Left kidney (tissue), 2 donors: ENCODE results near the gene TTLL11. TPM values are rescaled to one million over a fixed set of nuclear protein-coding genes. Genes with fewer than 3 reads are reported as not detected.
A peak's percentile ranks its signal among the peaks of the same experiment; 100 is the strongest.
"Not testable (repeated sequence)": the region's sequence is repeated elsewhere in the genome, so short reads cannot be mapped to it uniquely, and the experiment has no call there.

ENCODE experiments used
- DNase-seq: peaks from one replicate; pipeline ENCODE4 v3.0.0-alpha.2; 2013
- polyA plus RNA-seq: library from polyadenylated mRNA; unstranded; fragments of 120-200 nt; gene quantifications from one replicate; pipeline ENCODE4 v1.2.1, GENCODE V29; 2013; ENCODE audit not compliant: insufficient read length

Gene TTLL11
- polyA plus RNA-seq, 1 donor: 7.7 TPM

GRCh38 chr9:121910491-121911040 lies 182.5 kb downstream of the TTLL11 start:
- DNase-seq: no peak

- no peak for DNase-seq
These were observed 184.0 kb downstream of the TTLL11 start for GRCh38 chr9:121909111-121909510.

GRCh38 chr9:121906074-121906870 lies 186.8 kb downstream of the TTLL11 start:
- DNase-seq: no peak

GRCh38 chr9:121902461-121903135 lies 190.5 kb downstream of the TTLL11 start:
- DNase-seq: peak; percentile 22

GRCh38 chr9:121901616-121902015 lies 191.5 kb downstream of the TTLL11 start:
- DNase-seq: no peak

GRCh38 chr9:121900163-121900562 lies 192.9 kb downstream of the TTLL11 start:
- no peak for DNase-seq

- DNase-seq: no peak
These were observed 194.3 kb downstream of the TTLL11 start for GRCh38 chr9:121898856-121899255.

- no peak for DNase-seq
These were observed 196.0 kb downstream of the TTLL11 start for GRCh38 chr9:121897140-121897539.

- DNase-seq: no peak
These were observed 196.6 kb downstream of the TTLL11 start for GRCh38 chr9:121896545-121896943.

GRCh38 chr9:121895818-121896544 lies 197.1 kb downstream of the TTLL11 start:
- no peak for DNase-seq

- DNase-seq: no peak
These were observed 197.8 kb downstream of the TTLL11 start for GRCh38 chr9:121895358-121895757.

GRCh38 chr9:121894380-121894779 lies 198.7 kb downstream of the TTLL11 start:
- not testable (repeated sequence) for DNase-seq

- no peak for DNase-seq
These were observed 199.3 kb downstream of the TTLL11 start for GRCh38 chr9:121893786-121894185.

- DNase-seq: no peak
These were observed 200.4 kb downstream of the TTLL11 start for GRCh38 chr9:121892706-121893105.

GRCh38 chr9:121890746-121891145 lies 202.4 kb downstream of the TTLL11 start:
- no peak for DNase-seq

GRCh38 chr9:121889990-121890563 lies 203.0 kb downstream of the TTLL11 start:
- DNase-seq: no peak

GRCh38 chr9:121888438-121888775 lies 204.7 kb downstream of the TTLL11 start:
- DNase-seq: no peak

- no peak for DNase-seq
These were observed 205.3 kb downstream of the TTLL11 start for GRCh38 chr9:121887553-121888437.

GRCh38 chr9:121886759-121887485 lies 206.2 kb downstream of the TTLL11 start:
- no peak for DNase-seq

- no peak for DNase-seq
These were observed 207.7 kb downstream of the TTLL11 start for GRCh38 chr9:121885345-121885901.
